ENCODE data around the gene PPP2R2D.

- no peak for TF ChIP-seq POLR2AphosphoS5 (IDR thresholded peaks at IDR 0.05; ENCODE audit: borderline replicate concordance, low read depth, low read length)
- no peak for TF ChIP-seq EZH2 (IDR thresholded peaks at IDR 0.05)
- TF ChIP-seq FOXP2 (optimal IDR thresholded peaks at IDR 0.05; ENCODE audit: control extremely low read depth, extremely low read length, insufficient read depth), result no peak
Observed at GRCh38 chr10:131859341-131860020, 41.3 kb upstream of the PPP2R2D start.
